NCI-H1105 treated with DMSO at 0.1 percent for 48 hours (cell line): Measurements from ENCODE around the gene NPIPA2.
"Not testable (repeated sequence)": the region's sequence is repeated elsewhere in the genome, so short reads cannot be mapped to it uniquely, and the experiment has no call there.

ENCODE experiments used
- DNase-seq: peaks from one replicate; lab custom pipeline; 2025; lab: John Stamatoyannopoulos, UW

NPIPA2 gene

GRCh38 chr16:14742273-14743128, at the start of gene NPIPA2:
TSS of gene NPIPA2 (plus strand) at chr16:14742533. CDS start at chr16:14748066, 5,533 bp downstream.
- not testable (repeated sequence) for DNase-seq

GRCh38 chr16:14694129-14694528, 48.2 kb upstream of the NPIPA2 start, which contains the start of gene PLA2G10:
TSS of gene PLA2G10 (minus strand) at chr16:14694308. CDS start at chr16:14694229, 79 bp downstream.
- not testable (repeated sequence) for DNase-seq

GRCh38 chr16:14701859-14702258, 40.5 kb upstream of the NPIPA2 start:
- DNase-seq, result not testable (repeated sequence)

GRCh38 chr16:14702672-14703071, 39.7 kb upstream of the NPIPA2 start:
- DNase-seq, result not testable (repeated sequence)

GRCh38 chr16:14703156-14704011, 38.9 kb upstream of the NPIPA2 start, which contains the start of gene NPIPA3:
TSS of gene NPIPA3 (plus strand) at chr16:14703411. CDS start at chr16:14708944, 5,533 bp downstream.
- DNase-seq, result not testable (repeated sequence)

GRCh38 chr16:14733233-14733632, 9.1 kb upstream of the NPIPA2 start:
- DNase-seq, result not testable (repeated sequence)

GRCh38 chr16:14740832-14741385, 1.4 kb upstream of the NPIPA2 start:
- DNase-seq, result not testable (repeated sequence)

- DNase-seq, result not testable (repeated sequence)
These were observed 539 bp upstream of the NPIPA2 start for GRCh38 chr16:14741794-14742193.

- DNase-seq, result not testable (repeated sequence)
These were observed 31.3 kb downstream of the NPIPA2 start for GRCh38 chr16:14773654-14774053.

- DNase-seq, result not testable (repeated sequence)
These were observed 33.3 kb downstream of the NPIPA2 start for GRCh38 chr16:14775624-14776023.

- not testable (repeated sequence) for DNase-seq
These were observed 34.4 kb downstream of the NPIPA2 start for GRCh38 chr16:14776763-14777162.

- not testable (repeated sequence) for DNase-seq
These were observed 37.1 kb downstream of the NPIPA2 start for GRCh38 chr16:14779368-14779877.

GRCh38 chr16:14786180-14786579, 43.8 kb downstream of the NPIPA2 start:
- not testable (repeated sequence) for DNase-seq

- not testable (repeated sequence) for DNase-seq
These were observed 47.2 kb downstream of the NPIPA2 start for GRCh38 chr16:14789577-14789976.

- DNase-seq, result not testable (repeated sequence)
These were observed 48.1 kb downstream of the NPIPA2 start for GRCh38 chr16:14790320-14790956.

GRCh38 chr16:14792914-14793313, 50.6 kb downstream of the NPIPA2 start:
- DNase-seq, result not testable (repeated sequence)

GRCh38 chr16:14797558-14797957, 55.2 kb downstream of the NPIPA2 start:
- not testable (repeated sequence) for DNase-seq

- not testable (repeated sequence) for DNase-seq
These were observed 61.2 kb downstream of the NPIPA2 start for GRCh38 chr16:14803577-14803976.

- not testable (repeated sequence) for DNase-seq
These were observed 64.9 kb downstream of the NPIPA2 start for GRCh38 chr16:14807184-14807678.

- not testable (repeated sequence) for DNase-seq
These were observed 71.6 kb downstream of the NPIPA2 start for GRCh38 chr16:14813890-14814289.
